ENCODE data around the gene PTPN14.
"Not testable (repeated sequence)": the region's sequence is repeated elsewhere in the genome, so short reads cannot be mapped to it uniquely, and the experiment has no call there.

Gene PTPN14

GRCh38 chr1:214506972-214507431 lies 44.4 kb downstream of the PTPN14 start:
- DNase-seq: no peak

GRCh38 chr1:214505134-214505533 lies 46.3 kb downstream of the PTPN14 start:
- DNase-seq: no peak

DNA sequence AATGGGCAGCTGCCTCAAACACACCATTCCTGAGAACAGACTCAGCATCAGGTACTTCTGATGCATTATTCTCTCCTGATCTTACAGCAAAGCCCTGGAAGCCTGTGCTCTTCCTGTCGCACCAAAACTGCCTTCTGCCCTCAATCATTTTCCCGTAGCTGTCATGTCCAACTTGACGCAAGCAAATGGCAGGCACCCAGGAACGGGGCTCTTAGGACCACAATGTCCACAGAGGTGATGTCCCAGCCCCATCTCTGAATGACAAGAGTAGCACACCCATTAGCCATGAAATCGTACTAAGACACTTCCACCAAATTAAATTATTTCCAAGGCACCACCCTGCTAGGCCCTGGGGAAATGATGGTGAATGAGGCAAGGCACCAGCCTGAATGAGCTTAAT lies 47.1 kb downstream of the PTPN14 start:
- DNase-seq: no peak

DNA sequence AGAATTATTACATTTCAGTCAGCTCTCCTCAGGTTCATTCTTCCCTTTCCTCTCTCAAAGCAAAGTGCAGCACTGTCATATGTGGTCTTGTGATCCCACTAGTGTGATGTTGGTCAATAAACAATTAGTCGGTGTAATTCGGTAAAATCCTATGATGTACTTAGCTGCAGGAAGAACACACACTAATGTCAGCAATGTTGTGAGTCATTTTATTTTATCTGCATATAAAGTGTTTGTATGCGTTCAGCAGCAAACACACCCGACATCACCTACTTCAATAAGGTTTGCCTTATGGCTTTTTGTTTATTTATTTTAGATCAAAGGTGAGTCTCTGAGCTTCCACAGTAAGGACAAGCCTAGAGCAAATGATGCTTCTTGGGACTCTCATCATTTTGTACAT lies 47.8 kb downstream of the PTPN14 start:
- no peak for DNase-seq

GRCh38 chr1:214500340-214501055 lies 50.9 kb downstream of the PTPN14 start:
- no peak for DNase-seq

DNA sequence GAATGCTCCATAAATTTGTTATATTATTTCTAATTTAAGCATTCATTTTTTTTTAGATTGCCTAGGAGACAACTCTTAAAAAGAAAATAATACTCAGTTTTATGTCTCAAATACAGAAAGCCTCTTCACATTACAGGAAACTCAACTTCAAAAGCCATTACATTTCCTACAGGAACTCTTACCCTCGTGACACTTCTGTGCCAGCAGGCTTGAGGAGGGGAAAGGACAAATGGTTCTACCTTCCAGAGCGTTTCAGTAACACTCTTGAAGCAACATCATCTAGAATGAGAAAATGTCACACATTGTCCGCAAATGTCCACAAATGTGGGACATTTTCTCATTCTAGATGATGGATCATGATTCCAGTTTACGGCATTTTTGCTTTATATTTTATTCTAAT lies 51.7 kb downstream of the PTPN14 start:
- no peak for DNase-seq

GRCh38 chr1:214498021-214498420 lies 53.4 kb downstream of the PTPN14 start:
- no peak for DNase-seq

DNA sequence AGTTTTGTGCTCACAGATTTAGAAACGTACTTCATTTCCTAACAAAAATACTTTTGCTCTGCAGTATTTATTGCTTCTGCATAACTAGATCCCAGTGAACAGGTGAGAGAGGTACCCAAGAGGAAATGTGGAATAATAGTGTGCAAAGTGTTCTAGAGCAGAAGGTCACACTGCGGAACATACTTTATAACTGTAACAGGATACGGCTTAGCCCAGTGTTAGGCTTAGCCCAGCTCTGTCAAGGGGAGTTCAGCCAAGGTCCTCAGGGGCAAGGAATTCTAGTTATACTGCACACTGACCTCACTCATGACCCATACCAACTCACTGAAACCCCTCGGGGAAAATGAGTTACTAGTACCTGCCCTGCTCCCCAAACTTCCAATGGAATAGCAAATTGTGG lies 55.3 kb downstream of the PTPN14 start:
- DNase-seq: no peak

DNA sequence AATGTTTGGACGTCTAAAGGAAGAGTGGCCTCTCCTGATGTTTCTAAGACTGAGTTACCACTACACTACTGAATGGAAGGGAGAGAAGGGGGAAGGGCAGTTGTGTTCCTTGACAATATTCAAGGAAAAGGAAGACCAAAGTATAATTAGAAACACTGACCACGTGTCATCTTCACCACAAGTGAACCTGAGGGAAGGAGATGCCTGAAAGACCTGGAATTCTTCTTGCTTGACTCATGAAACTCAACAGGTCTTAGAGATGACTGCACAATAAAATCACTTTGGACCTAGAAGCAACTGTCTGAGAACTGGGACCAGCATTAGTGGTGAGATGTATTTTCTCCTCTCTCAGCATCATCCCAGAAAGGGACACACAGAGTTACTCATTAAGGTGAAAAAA lies 56.7 kb downstream of the PTPN14 start:
- DNase-seq: no peak

DNA sequence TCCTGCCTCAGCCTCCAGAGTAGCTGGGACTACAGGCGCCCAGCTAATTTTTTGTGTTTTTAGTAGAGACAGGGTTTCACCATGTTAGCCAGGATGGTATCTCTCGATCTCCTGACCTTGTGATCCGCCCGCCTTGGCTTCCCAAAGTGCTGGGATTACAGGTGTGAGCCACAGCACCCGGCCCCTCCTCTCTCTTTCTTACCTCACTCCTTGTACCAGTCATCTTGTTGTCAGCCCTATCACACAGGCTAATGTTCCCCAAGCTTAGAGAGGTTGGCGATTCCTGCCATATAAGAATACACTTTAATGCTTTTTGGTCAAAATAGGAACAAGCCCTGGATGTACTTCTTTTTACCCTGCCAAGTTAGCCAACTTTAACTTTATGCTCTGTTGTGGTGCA lies 57.2 kb downstream of the PTPN14 start:
- not testable (repeated sequence) for DNase-seq

DNA sequence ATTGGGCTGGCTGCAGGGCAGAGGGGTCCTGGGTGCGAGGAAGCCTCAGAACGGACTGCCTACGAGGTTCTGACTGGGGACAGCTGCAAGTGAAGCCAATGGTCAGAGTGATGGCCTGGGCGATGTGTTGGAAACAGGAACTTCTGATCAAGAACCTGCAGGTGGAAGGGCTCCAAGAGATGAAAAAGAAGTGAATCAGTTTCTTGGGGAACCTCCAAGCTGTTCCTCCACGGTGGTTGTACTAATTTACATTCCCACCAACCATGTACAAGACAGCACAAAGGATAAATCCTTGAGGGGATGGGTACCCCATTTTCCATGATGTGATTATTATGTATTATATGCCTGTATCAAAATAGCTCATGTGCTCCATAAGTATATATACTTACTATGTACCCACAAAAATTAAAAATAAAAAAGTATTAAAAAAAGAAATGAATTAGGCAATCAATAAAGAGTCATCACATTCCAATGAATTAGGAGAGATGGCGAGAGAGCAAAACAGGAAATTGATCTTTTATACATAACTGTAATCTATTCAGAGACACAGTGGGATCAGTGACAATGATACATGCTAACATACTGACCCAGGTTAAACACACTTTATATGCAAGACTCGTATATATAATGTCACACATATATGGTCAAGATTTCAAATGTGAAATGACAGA lies 58.1 kb downstream of the PTPN14 start:
- DNase-seq: no peak

DNA sequence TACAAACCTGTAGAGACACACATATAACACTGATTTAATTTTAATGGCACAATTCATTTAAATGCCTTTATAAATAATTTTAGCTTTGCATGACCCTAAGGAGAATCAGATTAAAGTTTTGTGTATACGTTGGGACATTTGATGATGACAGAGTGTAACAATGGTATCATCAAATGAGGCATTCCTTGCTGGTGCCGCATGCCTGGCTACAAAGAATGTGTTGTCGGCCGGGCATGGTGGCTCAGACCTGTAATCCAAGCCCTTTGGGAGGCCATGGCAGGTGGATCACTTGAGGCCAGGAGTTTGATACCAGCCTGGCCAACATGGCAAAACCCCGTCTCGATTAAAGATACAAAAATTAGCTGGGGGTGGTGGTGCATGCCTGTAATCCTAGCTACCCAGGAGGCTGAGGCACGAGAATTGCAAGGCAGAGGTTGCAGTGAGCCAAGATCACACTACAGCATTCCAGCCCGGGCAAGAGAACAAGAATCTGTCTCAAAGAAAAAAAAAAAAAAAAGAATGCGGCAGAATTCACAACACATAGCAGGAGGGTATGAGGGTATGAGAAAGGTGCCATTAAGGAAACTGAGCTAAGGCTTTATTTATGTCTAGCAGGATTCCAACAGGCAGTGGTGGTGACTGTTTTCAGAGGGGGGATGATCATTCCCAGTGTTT lies 58.9 kb downstream of the PTPN14 start:
- no peak for DNase-seq

DNA sequence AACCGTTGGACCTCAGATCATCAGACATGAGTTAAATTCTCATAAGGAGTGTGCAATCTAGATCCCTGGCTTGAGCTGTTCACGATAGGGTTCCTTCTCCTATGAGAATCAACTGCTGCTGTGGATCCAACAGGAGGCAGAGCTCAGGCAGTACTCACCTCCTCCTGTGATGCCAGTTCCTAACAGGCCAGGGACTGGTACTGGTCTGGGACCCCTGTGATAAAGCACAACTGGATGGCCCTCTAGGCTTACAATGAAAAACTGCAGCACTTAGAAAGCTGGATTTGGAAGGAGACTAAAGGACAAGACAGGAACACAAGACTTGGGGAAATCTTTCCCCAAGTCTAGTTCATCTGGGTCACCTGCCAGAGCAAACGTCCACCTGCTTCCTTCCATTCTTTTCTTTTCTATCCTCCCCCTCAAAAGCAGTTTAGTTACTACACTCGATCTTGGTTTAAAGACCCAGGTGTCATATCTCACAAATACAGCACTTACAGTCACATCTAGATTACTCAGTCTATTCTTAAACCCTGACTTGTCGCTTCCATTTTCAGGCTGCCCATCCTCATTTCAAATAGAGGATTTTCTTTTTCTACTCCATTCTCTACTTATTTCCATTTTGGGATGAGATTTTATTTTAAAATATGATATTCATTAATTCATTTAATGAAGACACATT lies 59.8 kb downstream of the PTPN14 start:
- DNase-seq: no peak

DNA sequence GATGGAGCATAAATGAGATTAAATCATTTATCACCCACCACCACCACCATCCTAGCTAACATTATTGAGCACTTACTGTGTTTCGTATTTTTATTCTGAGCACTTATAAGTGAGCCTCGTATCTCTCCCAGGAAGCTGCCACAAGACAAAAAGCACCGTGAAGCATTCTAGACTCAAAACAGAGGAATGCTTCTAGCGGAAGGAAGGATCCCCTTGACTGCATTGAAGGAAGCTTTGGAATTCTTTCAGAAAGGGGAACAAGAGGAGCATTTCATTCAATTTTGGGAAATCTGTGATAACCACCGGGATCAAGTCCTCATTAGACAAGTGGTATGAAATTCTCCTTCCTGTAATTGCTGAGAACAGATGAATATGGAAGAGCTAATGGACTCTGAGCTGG lies 66.3 kb downstream of the PTPN14 start:
- DNase-seq: no peak

- DNase-seq: not testable (repeated sequence)
Observed at GRCh38 chr1:214483180-214483579, 68.2 kb downstream of the PTPN14 start.

DNA sequence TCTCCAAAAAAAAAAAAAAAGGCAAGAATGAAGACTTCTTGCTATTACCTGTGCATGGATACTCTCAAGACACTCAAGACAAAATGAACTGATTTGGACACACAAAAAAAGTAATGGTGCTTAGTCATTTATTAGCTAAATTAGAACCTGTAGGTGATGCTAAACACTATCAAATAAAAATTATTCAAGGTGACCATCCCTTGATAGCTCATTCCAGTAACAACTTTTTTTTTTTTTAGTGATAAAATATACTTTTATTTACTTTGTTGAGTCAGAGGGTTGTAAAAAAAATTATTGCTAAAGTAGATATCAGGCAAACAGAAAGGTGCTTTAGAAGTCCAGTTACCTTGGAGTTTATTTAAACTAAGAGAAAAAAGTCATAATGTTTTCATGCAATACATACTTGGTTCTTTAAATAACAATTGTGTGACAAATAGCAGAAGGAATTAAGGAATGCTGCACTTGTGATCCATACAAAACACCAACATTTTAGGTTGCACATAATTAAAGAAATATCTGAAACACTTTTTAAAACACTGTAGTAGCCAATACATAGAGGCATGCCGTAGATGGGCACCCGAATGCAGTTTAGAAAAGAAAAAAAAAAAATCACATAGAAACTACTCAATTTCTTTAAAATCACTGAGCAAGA lies 69.3 kb downstream of the PTPN14 start:
- not testable (repeated sequence) for DNase-seq

GRCh38 chr1:214476986-214477870 lies 74.2 kb downstream of the PTPN14 start:
- no peak for DNase-seq

DNA sequence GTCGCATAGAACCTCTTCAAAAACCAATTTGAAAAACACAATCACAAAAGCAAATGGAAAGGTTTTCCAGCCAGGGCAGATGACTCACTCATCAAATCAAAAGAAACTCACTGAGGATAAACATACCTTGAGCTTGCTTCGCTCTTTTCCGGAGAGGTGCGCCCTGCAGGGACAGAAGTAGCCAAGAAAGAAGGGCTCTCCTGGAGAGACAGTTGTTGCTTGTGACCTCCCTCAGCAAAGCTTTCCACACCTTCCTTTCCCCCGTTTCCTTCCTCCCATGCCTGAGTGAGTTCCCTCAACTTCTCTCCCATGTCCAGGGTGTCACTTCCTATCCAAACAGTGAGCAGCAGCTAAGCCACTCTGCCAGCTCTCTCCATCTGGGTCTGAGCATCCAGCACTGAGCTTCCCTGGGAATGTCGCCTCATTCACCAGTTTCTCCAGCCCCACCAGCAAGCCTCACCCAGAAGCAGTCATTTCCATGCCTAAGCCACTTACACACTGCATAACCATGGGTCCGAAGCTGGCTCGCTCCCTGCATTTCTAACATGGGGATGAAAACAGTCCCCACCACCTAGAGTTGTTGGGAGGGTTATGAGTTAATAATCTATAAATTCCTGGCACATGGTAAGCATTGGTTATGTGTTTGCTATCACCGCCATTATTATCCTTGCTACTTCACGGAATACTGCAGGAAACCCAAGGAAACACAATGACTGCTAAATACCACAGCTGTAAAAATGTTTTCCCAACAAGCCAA lies 75.0 kb downstream of the PTPN14 start:
- no peak for DNase-seq

GRCh38 chr1:214475746-214476145 lies 75.7 kb downstream of the PTPN14 start:
- no peak for DNase-seq

- DNase-seq: no peak
Observed at GRCh38 chr1:214475331-214475730, 76.1 kb downstream of the PTPN14 start.

GRCh38 chr1:214474467-214474866 lies 76.9 kb downstream of the PTPN14 start:
- no peak for DNase-seq
